ENCODE results near the gene AQP12B.

The AQP12B gene

DNA sequence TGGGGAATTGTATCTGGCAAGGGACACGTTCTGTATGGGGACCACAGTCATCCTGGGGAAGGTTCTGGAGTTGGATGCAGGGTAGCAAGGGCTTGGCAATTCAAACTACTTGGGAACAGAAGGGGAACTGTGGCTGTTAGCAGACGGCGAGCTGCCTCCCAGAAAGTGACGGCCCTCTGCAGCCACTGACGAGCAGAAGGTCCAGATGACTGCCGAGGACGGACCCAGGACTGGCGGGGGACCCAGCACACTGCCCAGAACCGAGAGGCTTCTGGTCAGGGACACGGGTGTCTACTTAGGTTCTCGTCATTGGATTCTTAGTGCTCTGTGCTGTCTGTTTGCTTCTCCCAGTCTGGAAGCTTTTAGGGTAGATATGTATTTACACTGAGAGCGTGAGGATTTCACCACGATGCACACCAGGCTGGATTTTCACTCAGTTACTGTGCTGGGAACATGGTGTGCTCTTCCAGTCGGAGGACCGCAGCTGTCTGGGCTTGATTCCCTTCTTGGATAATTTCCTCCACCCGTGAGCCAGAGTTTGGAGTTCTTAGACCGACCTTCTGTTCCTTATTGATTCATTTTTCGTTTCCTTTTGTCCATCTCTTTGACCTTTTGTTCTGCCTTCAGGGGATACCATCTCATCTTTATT, 44.0 kb downstream of the AQP12B start:
- H3K4me1 ChIP-seq (ENCODE audit: control insufficient read depth, insufficient read depth, low read length) = no peaks in the 10 kb centered on the region
- H3K9me3 ChIP-seq (ENCODE audit: control insufficient read depth, insufficient read depth, low read depth, low read length) = no peaks in the 10 kb centered on the region
- TF ChIP-seq, protein P1, sequence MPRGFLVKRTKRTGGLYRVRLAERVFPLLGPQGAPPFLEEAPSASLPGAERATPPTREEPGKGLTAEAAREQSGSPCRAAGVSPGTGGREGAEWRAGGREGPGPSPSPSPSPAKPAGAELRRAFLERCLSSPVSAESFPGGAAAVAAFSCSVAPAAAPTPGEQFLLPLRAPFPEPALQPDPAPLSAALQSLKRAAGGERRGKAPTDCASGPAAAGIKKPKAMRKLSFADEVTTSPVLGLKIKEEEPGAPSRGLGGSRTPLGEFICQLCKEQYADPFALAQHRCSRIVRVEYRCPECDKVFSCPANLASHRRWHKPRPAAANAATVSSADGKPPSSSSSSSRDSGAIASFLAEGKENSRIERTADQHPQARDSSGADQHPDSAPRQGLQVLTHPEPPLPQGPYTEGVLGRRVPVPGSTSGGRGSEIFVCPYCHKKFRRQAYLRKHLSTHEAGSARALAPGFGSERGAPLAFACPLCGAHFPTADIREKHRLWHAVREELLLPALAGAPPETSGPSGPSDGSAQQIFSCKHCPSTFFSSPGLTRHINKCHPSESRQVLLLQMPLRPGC (tag by site-specific recombination; IDR thresholded peaks at IDR 0.05) = no peak
- TF ChIP-seq SP3 (tag by site-specific recombination; IDR thresholded peaks at IDR 0.05) (no peak), ZNF174 (tag by site-specific recombination; IDR thresholded peaks at IDR 0.05) (no peak), ZNF670 (tag by site-specific recombination; IDR thresholded peaks at IDR 0.05; ENCODE audit: low read depth) (no peak), ZNF16 (tag by site-specific recombination; IDR thresholded peaks at IDR 0.05; ENCODE audit: low read depth) (no peak), ZNF223 (tag by site-specific recombination; IDR thresholded peaks at IDR 0.05) (no peak), ZIC2 (tag by site-specific recombination; IDR thresholded peaks at IDR 0.05) (no peak)
- H3K36me3 ChIP-seq (ENCODE audit: control insufficient read depth in 2 of 2, insufficient read depth in 1 of 2, low read length in 2 of 2) = no peaks in the 10 kb centered on the region
- ChIA-PET POLR2A (interaction anchor here (0.6 kb wide), 1 partner anchor 263 kb away, joined by 3 read pairs; no protein-coding TSS in a partner anchor), CTCF (no interaction called here)
- no peak overlapping the region for H3K27ac ChIP-seq (ENCODE audit: extremely low read depth, low read depth, low read length)
- H3K4me3 ChIP-seq (ENCODE audit: low read depth, low read length) = no peak overlapping the region

GRCh38 chr2:240637901-240638345, 44.8 kb downstream of the AQP12B start:
- no peak overlapping the region for H3K4me3 ChIP-seq (ENCODE audit: low read depth, low read length)
- no peaks in the 10 kb centered on the region for H3K36me3 ChIP-seq (ENCODE audit: control insufficient read depth in 2 of 2, insufficient read depth in 1 of 2, low read length in 2 of 2)
- TF ChIP-seq ZNF133 (tag by site-specific recombination; IDR thresholded peaks at IDR 0.05) = no peak
- TF ChIP-seq, protein P2, sequence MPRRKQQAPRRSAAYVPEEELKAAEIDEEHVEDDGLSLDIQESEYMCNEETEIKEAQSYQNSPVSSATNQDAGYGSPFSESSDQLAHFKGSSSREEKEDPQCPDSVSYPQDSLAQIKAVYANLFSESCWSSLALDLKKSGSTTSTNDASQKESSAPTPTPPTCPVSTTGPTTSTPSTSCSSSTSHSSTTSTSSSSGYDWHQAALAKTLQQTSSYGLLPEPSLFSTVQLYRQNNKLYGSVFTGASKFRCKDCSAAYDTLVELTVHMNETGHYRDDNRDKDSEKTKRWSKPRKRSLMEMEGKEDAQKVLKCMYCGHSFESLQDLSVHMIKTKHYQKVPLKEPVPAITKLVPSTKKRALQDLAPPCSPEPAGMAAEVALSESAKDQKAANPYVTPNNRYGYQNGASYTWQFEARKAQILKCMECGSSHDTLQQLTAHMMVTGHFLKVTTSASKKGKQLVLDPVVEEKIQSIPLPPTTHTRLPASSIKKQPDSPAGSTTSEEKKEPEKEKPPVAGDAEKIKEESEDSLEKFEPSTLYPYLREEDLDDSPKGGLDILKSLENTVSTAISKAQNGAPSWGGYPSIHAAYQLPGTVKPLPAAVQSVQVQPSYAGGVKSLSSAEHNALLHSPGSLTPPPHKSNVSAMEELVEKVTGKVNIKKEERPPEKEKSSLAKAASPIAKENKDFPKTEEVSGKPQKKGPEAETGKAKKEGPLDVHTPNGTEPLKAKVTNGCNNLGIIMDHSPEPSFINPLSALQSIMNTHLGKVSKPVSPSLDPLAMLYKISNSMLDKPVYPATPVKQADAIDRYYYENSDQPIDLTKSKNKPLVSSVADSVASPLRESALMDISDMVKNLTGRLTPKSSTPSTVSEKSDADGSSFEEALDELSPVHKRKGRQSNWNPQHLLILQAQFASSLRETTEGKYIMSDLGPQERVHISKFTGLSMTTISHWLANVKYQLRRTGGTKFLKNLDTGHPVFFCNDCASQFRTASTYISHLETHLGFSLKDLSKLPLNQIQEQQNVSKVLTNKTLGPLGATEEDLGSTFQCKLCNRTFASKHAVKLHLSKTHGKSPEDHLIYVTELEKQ (tag by site-specific recombination; IDR thresholded peaks at IDR 0.05; ENCODE audit: borderline replicate concordance) = no peak
- TF ChIP-seq ZNF560 (tag by site-specific recombination; IDR thresholded peaks at IDR 0.05; ENCODE audit: borderline replicate concordance) = no peak
- TF ChIP-seq ZFHX2 (tag by site-specific recombination; conservative IDR thresholded peaks at IDR 0.05) = no peak
- TF ChIP-seq ZEB2 (tag by site-specific recombination; IDR thresholded peaks at IDR 0.05) = no peak
- no peak for TF ChIP-seq ZBTB17 (tag by site-specific recombination; IDR thresholded peaks at IDR 0.05)
- TF ChIP-seq, protein P3, sequence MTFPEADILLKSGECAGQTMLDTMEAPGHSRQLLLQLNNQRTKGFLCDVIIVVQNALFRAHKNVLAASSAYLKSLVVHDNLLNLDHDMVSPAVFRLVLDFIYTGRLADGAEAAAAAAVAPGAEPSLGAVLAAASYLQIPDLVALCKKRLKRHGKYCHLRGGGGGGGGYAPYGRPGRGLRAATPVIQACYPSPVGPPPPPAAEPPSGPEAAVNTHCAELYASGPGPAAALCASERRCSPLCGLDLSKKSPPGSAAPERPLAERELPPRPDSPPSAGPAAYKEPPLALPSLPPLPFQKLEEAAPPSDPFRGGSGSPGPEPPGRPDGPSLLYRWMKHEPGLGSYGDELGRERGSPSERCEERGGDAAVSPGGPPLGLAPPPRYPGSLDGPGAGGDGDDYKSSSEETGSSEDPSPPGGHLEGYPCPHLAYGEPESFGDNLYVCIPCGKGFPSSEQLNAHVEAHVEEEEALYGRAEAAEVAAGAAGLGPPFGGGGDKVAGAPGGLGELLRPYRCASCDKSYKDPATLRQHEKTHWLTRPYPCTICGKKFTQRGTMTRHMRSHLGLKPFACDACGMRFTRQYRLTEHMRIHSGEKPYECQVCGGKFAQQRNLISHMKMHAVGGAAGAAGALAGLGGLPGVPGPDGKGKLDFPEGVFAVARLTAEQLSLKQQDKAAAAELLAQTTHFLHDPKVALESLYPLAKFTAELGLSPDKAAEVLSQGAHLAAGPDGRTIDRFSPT (tag by site-specific recombination; IDR thresholded peaks at IDR 0.05) = no peak
- no peak for TF ChIP-seq CTCF (tag by site-specific recombination; IDR thresholded peaks at IDR 0.05)
- TF ChIP-seq, protein P4, sequence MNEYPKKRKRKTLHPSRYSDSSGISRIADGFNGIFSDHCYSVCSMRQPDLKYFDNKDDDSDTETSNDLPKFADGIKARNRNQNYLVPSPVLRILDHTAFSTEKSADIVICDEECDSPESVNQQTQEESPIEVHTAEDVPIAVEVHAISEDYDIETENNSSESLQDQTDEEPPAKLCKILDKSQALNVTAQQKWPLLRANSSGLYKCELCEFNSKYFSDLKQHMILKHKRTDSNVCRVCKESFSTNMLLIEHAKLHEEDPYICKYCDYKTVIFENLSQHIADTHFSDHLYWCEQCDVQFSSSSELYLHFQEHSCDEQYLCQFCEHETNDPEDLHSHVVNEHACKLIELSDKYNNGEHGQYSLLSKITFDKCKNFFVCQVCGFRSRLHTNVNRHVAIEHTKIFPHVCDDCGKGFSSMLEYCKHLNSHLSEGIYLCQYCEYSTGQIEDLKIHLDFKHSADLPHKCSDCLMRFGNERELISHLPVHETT (tag by site-specific recombination; IDR thresholded peaks at IDR 0.05) = no peak
- TF ChIP-seq ZNF514 (tag by site-specific recombination; IDR thresholded peaks at IDR 0.05) = no peak
- TF ChIP-seq ZBTB1 (tag by site-specific recombination; IDR thresholded peaks at IDR 0.05) = no peak
- no peak for TF ChIP-seq ZNF501 (tag by site-specific recombination; IDR thresholded peaks at IDR 0.05)
- no peak for TF ChIP-seq ZNF791 (tag by site-specific recombination; IDR thresholded peaks at IDR 0.05)
- ChIA-PET POLR2A (interaction anchor here (0.6 kb wide), 1 partner anchor 264 kb away, joined by 3 read pairs; no protein-coding TSS in a partner anchor), CTCF (no interaction called here)
- H3K9me3 ChIP-seq (ENCODE audit: control insufficient read depth, insufficient read depth, low read depth, low read length) = no peaks in the 10 kb centered on the region
- no peaks in the 10 kb centered on the region for H3K4me1 ChIP-seq (ENCODE audit: control insufficient read depth, insufficient read depth, low read length)
- no peak overlapping the region for H3K27ac ChIP-seq (ENCODE audit: extremely low read depth, low read depth, low read length)

All from HEK293 (cell line).